CD14-positive monocyte (primary cell): Measurements from ENCODE around the gene PRSS3. TPM values are rescaled to one million over a fixed set of nuclear protein-coding genes. Genes with fewer than 3 reads are reported as not detected.
"Not testable (repeated sequence)": the region's sequence is repeated elsewhere in the genome, so short reads cannot be mapped to it uniquely, and the experiment has no call there.

Experiments used
- DNase-seq, 3 donors: peaks; one replicate each; pipeline ENCODE4 v3.0.0-alpha.2; 2011 to 2022
- H2AFZ ChIP-seq: 2 replicates; pipeline ENCODE4 v1.6.0; 2012; ENCODE audit warnings: mild to moderate bottlenecking, low read depth, low read length, inconsistent platforms; ENCODE audit not compliant: insufficient read depth, poor library complexity, severe bottlenecking
- H3K27ac ChIP-seq, 2 donors: 1 replicate in 1 of 2; 2 replicates in 1 of 2; pipeline ENCODE4 v1.5.1; 2012 to 2013; ENCODE audit warnings: low read length in 2 of 2, control low read depth in 1 of 2, inconsistent platforms in 1 of 2, low read depth in 1 of 2, mild to moderate bottlenecking in 1 of 2
- H3K27me3 ChIP-seq, 2 donors: one replicate each; pipeline versions ENCODE4 v1.6.0 to v1.6.1; 2011 to 2013; ENCODE audit warnings: low read length in 2 of 2; ENCODE audit not compliant: control insufficient read depth in 2 of 2, insufficient read depth in 2 of 2
- H3K36me3 ChIP-seq, 2 donors: replicated peaks in 1 of 2; 1 replicate in 1 of 2; 2 replicates in 1 of 2; pipeline versions ENCODE4 v1.5.1 to v1.6.1; 2012 to 2013; ENCODE audit warnings: low read length in 2 of 2, control low read depth in 1 of 2, inconsistent platforms in 1 of 2, mild to moderate bottlenecking in 1 of 2; ENCODE audit not compliant: insufficient read depth in 2 of 2, control insufficient read depth in 1 of 2
- H3K4me1 ChIP-seq, 2 donors: 1 replicate in 1 of 2; 2 replicates in 1 of 2; pipeline versions ENCODE4 v1.5.1 to v1.6.1; 2012 to 2013; ENCODE audit warnings: low read length in 2 of 2, control low read depth in 1 of 2, inconsistent platforms in 1 of 2, mild to moderate bottlenecking in 1 of 2, moderate library complexity in 1 of 2; ENCODE audit not compliant: insufficient read depth in 2 of 2, control insufficient read depth in 1 of 2
- H3K4me2 ChIP-seq: replicated peaks from 2 replicates; pipeline ENCODE3; 2012; ENCODE audit warnings: low read length, moderate library complexity, mild to moderate bottlenecking; ENCODE audit not compliant: poor library complexity, severe bottlenecking; ENCODE audit errors: extremely low read depth
- H3K4me3 ChIP-seq, 3 experiments: fragments of 200-600 bp in 1 of 3; sonication (generic) in 1 of 3; replicated peaks in 1 of 3; 1 replicate in 2 of 3; 2 replicates in 1 of 3; pipeline ENCODE4 v1.5.1; 2011 to 2013; ENCODE audit warnings: low read length in 3 of 3, mild to moderate bottlenecking in 3 of 3, control low read depth in 2 of 3, low read depth in 2 of 3, inconsistent platforms in 1 of 3, moderate library complexity in 1 of 3
- H3K79me2 ChIP-seq: 2 replicates; pipeline ENCODE4 v1.6.0; 2012; ENCODE audit warnings: mild to moderate bottlenecking, control low read depth, inconsistent platforms, low read length, moderate library complexity; ENCODE audit not compliant: insufficient read depth
- H3K9ac ChIP-seq: 2 replicates; pipeline ENCODE4 v1.6.0; 2017; ENCODE audit warnings: low read length, mild to moderate bottlenecking; ENCODE audit not compliant: insufficient read depth, poor library complexity, severe bottlenecking
- H3K9me3 ChIP-seq, 2 donors: replicated peaks in 1 of 2; 1 replicate in 1 of 2; 2 replicates in 1 of 2; pipeline versions ENCODE4 v1.5.1 to v1.6.1; 2012 to 2013; ENCODE audit warnings: low read length in 2 of 2, control low read depth in 1 of 2; ENCODE audit not compliant: control insufficient read depth in 1 of 2, insufficient read depth in 1 of 2
- H4K20me1 ChIP-seq: 2 replicates; pipeline ENCODE4 v1.6.0; 2012; ENCODE audit warnings: mild to moderate bottlenecking, low read length, control low read depth, moderate library complexity; ENCODE audit not compliant: insufficient read depth
- H3K27ac Mint-ChIP-seq, 7 donors: one replicate each; pipeline ENCODE4 v1.8.0; 2020; ENCODE audit warnings: mild to moderate bottlenecking in 7 of 7, mixed read lengths in 7 of 7, moderate library complexity in 6 of 7, inconsistent platforms in 2 of 7
- H3K27me3 Mint-ChIP-seq, 3 donors: one replicate each; pipeline ENCODE4 v1.8.0; 2021 to 2022; ENCODE audit warnings: low read depth in 3 of 3, mild to moderate bottlenecking in 3 of 3, mixed read lengths in 3 of 3, moderate library complexity in 3 of 3, inconsistent platforms in 1 of 3
- H3K36me3 Mint-ChIP-seq, 2 donors: one replicate each; pipeline ENCODE4 v1.8.0; 2020; ENCODE audit warnings: mixed read lengths in 2 of 2, inconsistent platforms in 1 of 2, mild to moderate bottlenecking in 1 of 2
- H3K4me1 Mint-ChIP-seq: one replicate; pipeline ENCODE4 v1.8.0; 2020; ENCODE audit warnings: mild to moderate bottlenecking, mixed read lengths
- H3K4me3 Mint-ChIP-seq, 2 donors: one replicate each; pipeline ENCODE4 v1.8.0; 2020; ENCODE audit warnings: mild to moderate bottlenecking in 2 of 2, mixed read lengths in 2 of 2, moderate library complexity in 1 of 2
- H3K9me3 Mint-ChIP-seq, 7 donors: one replicate each; pipeline ENCODE4 v1.8.0; 2020 to 2022; ENCODE audit warnings: mixed read lengths in 7 of 7, mild to moderate bottlenecking in 6 of 7, moderate library complexity in 6 of 7, inconsistent platforms in 2 of 7
- WGBS: methylation state at CpG from one replicate; pipeline ENCODE4 v1.1.5; 2013; ENCODE audit warnings: missing lambda C conversion rate; ENCODE audit not compliant: insufficient coverage; 5-methylcytosine and 5-hydroxymethylcytosine counted together
- intact Hi-C, 2 donors: fragments of 100-400 bp; cut with micrococcal nuclease; formaldehyde crosslinking; loops; one replicate each; pipeline versions ENCODE4 v1.15.0 to v1.15.1; 2023
- polyA plus RNA-seq, 3 donors: library from polyadenylated mRNA; depleted of rRNA in 1 of 3; unstranded in 2 of 3; stranded (reverse) in 1 of 3; fragments of 300-500 nt in 2 of 3; fragments of >200 nt in 1 of 3; fragmentation: Illumina TruSeq in 2 of 3; gene quantifications; 1 replicate in 2 of 3; 2 replicates in 1 of 3; pipeline ENCODE4 v1.2.3, GENCODE V29; 2012 to 2021
- TF ChIP-seq, protein P1 (sequence below): fragments of 200-600 bp; IDR thresholded peaks from one replicate; pipeline ENCODE4 v1.8.0; 2022; ENCODE audit warnings: antibody characterized with exemption, mild to moderate bottlenecking

The PRSS3 gene
- polyA plus RNA-seq, 3 donors: not detected

DNA sequence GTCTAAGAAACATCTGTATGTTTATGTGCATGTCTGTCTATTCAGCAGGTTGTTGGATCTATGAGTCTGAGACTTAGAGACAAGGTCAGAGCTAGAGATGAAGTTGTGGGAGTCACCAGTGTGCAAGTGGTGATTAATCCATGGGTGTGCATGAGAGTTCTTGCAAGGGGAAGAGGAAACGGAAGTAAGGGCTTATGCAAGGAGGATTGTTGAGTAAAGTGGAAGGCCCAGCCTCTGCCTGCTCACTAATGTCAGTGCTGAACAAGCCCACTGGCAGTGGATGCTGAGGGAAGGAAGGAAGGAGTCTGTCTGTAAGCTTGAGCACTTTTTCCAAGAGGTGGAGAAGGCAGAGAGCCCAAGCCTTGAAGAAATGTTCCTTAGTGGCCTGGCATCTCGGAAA is 35.7 kb upstream of the PRSS3 start:
- peak overlapping the region in 1 of 2 donors; percentile 74 for H3K4me3 Mint-ChIP-seq
- H4K20me1 ChIP-seq, H3K9me3 Mint-ChIP-seq, H3K36me3 ChIP-seq, H3K9me3 ChIP-seq, H3K27me3 ChIP-seq, H3K79me2 ChIP-seq, H2AFZ ChIP-seq, intact Hi-C loops, H3K9ac ChIP-seq, H3K36me3 Mint-ChIP-seq: not testable (repeated sequence)
- H3K4me3 ChIP-seq: peak overlapping the region in 1 of 3 experiments; percentile 22
- peaks cover 6 to 18% (median 8%) of the 10 kb centered on the region in 3 donors for H3K27me3 Mint-ChIP-seq
- H3K4me2 ChIP-seq: peak overlapping the region; percentile 30
- H3K4me1 Mint-ChIP-seq: peaks cover 22% of the 10 kb centered on the region
- H3K27ac Mint-ChIP-seq: peak overlapping the region; percentile 80 to 92 (median 89)
- WGBS: no CpG with 5 or more reads among the region's 2 CpGs
- peak; percentile 86 to 96 (median 94) for DNase-seq
- H3K4me1 ChIP-seq: peaks cover 21 to 25% of the 10 kb centered on the region in 2 donors
- peak overlapping the region; percentile 53 to 72 for H3K27ac ChIP-seq

DNA sequence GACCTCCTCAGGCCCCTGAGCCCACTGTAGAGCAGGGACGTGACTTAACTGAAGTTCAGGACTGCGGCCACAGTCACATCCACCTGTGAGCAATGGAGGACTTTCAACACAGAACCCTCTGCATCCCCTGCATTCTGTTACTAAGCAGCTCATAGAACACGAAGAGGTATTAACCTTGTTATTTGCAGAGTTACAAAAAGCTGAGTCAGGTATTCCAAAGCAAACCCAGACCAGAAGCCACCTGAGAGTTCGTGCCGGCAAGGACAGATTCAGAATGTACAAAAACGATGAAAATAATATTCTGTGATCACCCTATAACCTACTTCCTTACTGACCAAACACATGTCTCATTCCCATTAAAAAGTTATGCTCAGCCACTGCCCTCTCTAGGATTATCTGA is 33.0 kb upstream of the PRSS3 start:
- intact Hi-C loops: no loop called here
- H3K4me2 ChIP-seq: no peak overlapping the region
- H3K4me1 ChIP-seq: peaks cover 21 to 25% of the 10 kb centered on the region in 2 donors
- peaks cover 3 to 6% of the 10 kb centered on the region in 2 donors for H3K36me3 Mint-ChIP-seq
- no peak for DNase-seq
- no peak overlapping the region for H3K4me3 Mint-ChIP-seq
- peaks cover 24% of the 10 kb centered on the region for H3K4me1 Mint-ChIP-seq
- no peaks in the 10 kb centered on the region for H3K9me3 ChIP-seq
- no peak overlapping the region for H3K27ac ChIP-seq
- no peaks in the 10 kb centered on the region for H3K36me3 ChIP-seq
- H3K9me3 Mint-ChIP-seq: no peaks in the 10 kb centered on the region
- H3K27ac Mint-ChIP-seq: no peak overlapping the region
- TF ChIP-seq, protein P1, sequence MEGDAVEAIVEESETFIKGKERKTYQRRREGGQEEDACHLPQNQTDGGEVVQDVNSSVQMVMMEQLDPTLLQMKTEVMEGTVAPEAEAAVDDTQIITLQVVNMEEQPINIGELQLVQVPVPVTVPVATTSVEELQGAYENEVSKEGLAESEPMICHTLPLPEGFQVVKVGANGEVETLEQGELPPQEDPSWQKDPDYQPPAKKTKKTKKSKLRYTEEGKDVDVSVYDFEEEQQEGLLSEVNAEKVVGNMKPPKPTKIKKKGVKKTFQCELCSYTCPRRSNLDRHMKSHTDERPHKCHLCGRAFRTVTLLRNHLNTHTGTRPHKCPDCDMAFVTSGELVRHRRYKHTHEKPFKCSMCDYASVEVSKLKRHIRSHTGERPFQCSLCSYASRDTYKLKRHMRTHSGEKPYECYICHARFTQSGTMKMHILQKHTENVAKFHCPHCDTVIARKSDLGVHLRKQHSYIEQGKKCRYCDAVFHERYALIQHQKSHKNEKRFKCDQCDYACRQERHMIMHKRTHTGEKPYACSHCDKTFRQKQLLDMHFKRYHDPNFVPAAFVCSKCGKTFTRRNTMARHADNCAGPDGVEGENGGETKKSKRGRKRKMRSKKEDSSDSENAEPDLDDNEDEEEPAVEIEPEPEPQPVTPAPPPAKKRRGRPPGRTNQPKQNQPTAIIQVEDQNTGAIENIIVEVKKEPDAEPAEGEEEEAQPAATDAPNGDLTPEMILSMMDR: no peak
- no peak overlapping the region for H2AFZ ChIP-seq
- no peak overlapping the region for H3K9ac ChIP-seq
- H4K20me1 ChIP-seq: no peaks in the 10 kb centered on the region
- no peaks in the 10 kb centered on the region for H3K79me2 ChIP-seq
- H3K4me3 ChIP-seq: no peak overlapping the region
- H3K27me3 Mint-ChIP-seq: peaks cover 2 to 5% (median 2%) of the 10 kb centered on the region in 3 donors
- H3K27me3 ChIP-seq: no peaks in the 10 kb centered on the region
- 100% methylated on average over 1 of the region's 6 CpGs for WGBS

- H2AFZ ChIP-seq, H3K79me2 ChIP-seq, H3K27me3 Mint-ChIP-seq, DNase-seq, H4K20me1 ChIP-seq, H3K4me3 ChIP-seq, H3K4me3 Mint-ChIP-seq, intact Hi-C loops, H3K36me3 ChIP-seq, H3K27me3 ChIP-seq, H3K9me3 ChIP-seq, H3K27ac ChIP-seq, H3K27ac Mint-ChIP-seq, H3K36me3 Mint-ChIP-seq, H3K4me2 ChIP-seq, H3K9ac ChIP-seq, H3K9me3 Mint-ChIP-seq: not testable (repeated sequence)
- peaks cover 21% of the 10 kb centered on the region in 2 donors for H3K4me1 ChIP-seq
- WGBS: no CpG with 5 or more reads among the region's 1 CpG
- peaks cover 24% of the 10 kb centered on the region for H3K4me1 Mint-ChIP-seq
Observed at GRCh38 chr9:33763709-33764108, 31.7 kb upstream of the PRSS3 start.
